HCT116 (cell line): ENCODE measurements around the gene KRTAP10-11. TPM values are rescaled to one million over a fixed set of nuclear protein-coding genes. Genes with fewer than 3 reads are reported as not detected.
"Not testable (repeated sequence)": the region's sequence is repeated elsewhere in the genome, so short reads cannot be mapped to it uniquely, and the experiment has no call there.

Experiments used
- ATAC-seq: fragments of 200-7000 bp; cut with Tn5 transposase; 2 replicates; pipeline ENCODE4 v1.9.1; 2020; ENCODE audit warnings: mild to moderate bottlenecking, moderate library complexity
- BruUV-seq: library from RNA; stranded (reverse); fragments of 400-500 nt; replicated peaks from 2 replicates; lab custom pipeline; 2021; lab: Mats Ljungman, UMichigan
- CTCF ChIA-PET: fragments of 300-600 bp; sonication (Branson Sonifier 250); formaldehyde crosslinking; loops from one replicate; lab custom pipeline; 2021; ENCODE audit warnings: antibody characterized with exemption; lab: Charles Lee
- POLR2A ChIA-PET: fragments of 300-600, 350-600 bp; sonication (Branson Sonifier 250); formaldehyde crosslinking; loops from one replicate; lab custom pipeline; 2021; ENCODE audit warnings: antibody characterized with exemption; lab: Charles Lee
- RAD21 ChIA-PET, 2 experiments: fragments of 300-600 bp; sonication (Branson Sonifier 250); formaldehyde crosslinking; loops; one replicate each; lab custom pipeline; 2023; ENCODE audit warnings: low total read pairs in 2 of 2; ENCODE audit not compliant: uncharacterized antibody in 2 of 2, unreplicated experiment in 2 of 2, low non-redundant PET in 1 of 2; lab: Charles Lee
- DNase-seq: peaks from one replicate; pipeline ENCODE4 v3.0.0-alpha.2; 2010; ENCODE audit warnings: low read depth, low spot score
- H2AFZ ChIP-seq: fragments of 200-600 bp; shearing (Covaris generic), sonication (generic); 2 replicates; pipeline ENCODE4 v1.6.1; 2017; ENCODE audit warnings: low read depth, mixed run types, mixed read lengths, antibody characterized with exemption, low read length; ENCODE audit not compliant: poor library complexity, severe bottlenecking
- H3K27ac ChIP-seq: 2 replicates; pipeline ENCODE4 v1.5.1; 2012; ENCODE audit warnings: low read depth, low read length
- H3K27me3 ChIP-seq: fragments of 200-600 bp; sonication (generic); 2 replicates; pipeline ENCODE4 v1.6.1; 2016; ENCODE audit warnings: mixed run types, low read length, mixed read lengths; ENCODE audit not compliant: insufficient read depth
- H3K36me3 ChIP-seq, 2 experiments: fragments of 200-500 bp in 1 of 2; fragments of 200-600 bp in 1 of 2; sonication (Bioruptor generic) in 1 of 2; sonication (generic) in 1 of 2; 2 replicates each; pipeline versions ENCODE4 v1.5.1 to v1.6.1; 2014 to 2016; ENCODE audit warnings: low read length in 2 of 2, inconsistent platforms in 1 of 2, mixed read lengths in 1 of 2, mixed run types in 1 of 2; ENCODE audit not compliant: insufficient read depth in 2 of 2, control insufficient read depth in 1 of 2
- H3K4me1 ChIP-seq, 2 experiments: fragments of 200-600 bp in 1 of 2; sonication (generic) in 1 of 2; 2 replicates each; pipeline versions ENCODE4 v1.5.1 to v1.6.1; 2012 to 2017; ENCODE audit warnings: low read length in 2 of 2, inconsistent platforms in 1 of 2, mild to moderate bottlenecking in 1 of 2, mixed read lengths in 1 of 2, mixed run types in 1 of 2, moderate library complexity in 1 of 2; ENCODE audit not compliant: insufficient read depth in 2 of 2, control insufficient read depth in 1 of 2
- H3K4me2 ChIP-seq: fragments of 200-600 bp; sonication (generic); 2 replicates; pipeline ENCODE4 v1.6.1; 2017; ENCODE audit warnings: mixed run types, low read length, mixed read lengths
- H3K4me3 ChIP-seq, 2 experiments: fragments of 200-600 bp in 1 of 2; sonication (generic) in 1 of 2; replicated peaks in 1 of 2; 2 replicates each; pipeline ENCODE4 v1.5.1; 2011 to 2016; ENCODE audit warnings: low read length in 2 of 2, control low read depth in 1 of 2, low read depth in 1 of 2, mild to moderate bottlenecking in 1 of 2, mixed read lengths in 1 of 2, mixed run types in 1 of 2
- H3K79me2 ChIP-seq: fragments of 200-600 bp; sonication (generic); 2 replicates; pipeline ENCODE4 v1.6.1; 2017; ENCODE audit warnings: mild to moderate bottlenecking, mixed run types, low read length, moderate library complexity, mixed read lengths; ENCODE audit not compliant: insufficient read depth
- H3K9ac ChIP-seq: fragments of 200-600 bp; sonication (generic); 2 replicates; pipeline ENCODE4 v1.6.1; 2016; ENCODE audit warnings: low read length, mixed read lengths
- H3K9me2 ChIP-seq: fragments of 200-600 bp; sonication (generic), shearing (Covaris generic); 2 replicates; pipeline ENCODE4 v1.6.1; 2017; ENCODE audit warnings: mixed run types, mild to moderate bottlenecking, moderate library complexity; ENCODE audit not compliant: insufficient read depth
- H3K9me3 ChIP-seq, 2 experiments: fragments of 200-500 bp in 1 of 2; fragments of 200-600 bp in 1 of 2; sonication (Bioruptor generic) in 1 of 2; sonication (generic) in 1 of 2; 2 replicates each; pipeline ENCODE4 v1.6.1; 2014 to 2017; ENCODE audit warnings: low read length in 2 of 2, mixed read lengths in 2 of 2, inconsistent platforms in 1 of 2, low read depth in 1 of 2, mild to moderate bottlenecking in 1 of 2, mixed run types in 1 of 2, moderate library complexity in 1 of 2; ENCODE audit not compliant: control insufficient read depth in 1 of 2, insufficient read depth in 1 of 2
- H4K20me1 ChIP-seq: fragments of 200-600 bp; sonication (generic), shearing (Covaris generic); 2 replicates; pipeline ENCODE4 v1.6.1; 2017; ENCODE audit warnings: mixed run types, mild to moderate bottlenecking, moderate library complexity; ENCODE audit not compliant: insufficient read depth
- EGR1 ChIP-seq: IDR thresholded peaks from 2 replicates; pipeline ENCODE4 v1.6.1; 2012; ENCODE audit warnings: low read depth
- ELF1 ChIP-seq: IDR thresholded peaks from 2 replicates; pipeline ENCODE4 v1.6.1; 2012; ENCODE audit warnings: low read depth, borderline replicate concordance
- EZH2 ChIP-seq: fragments of 200-600 bp; sonication (generic); IDR thresholded peaks from 2 replicates; pipeline ENCODE4 v1.6.1; 2017; ENCODE audit warnings: antibody characterized with exemption, mixed run types
- EZH2phosphoT487 ChIP-seq: fragments of 200-600 bp; IDR thresholded peaks from 2 replicates; pipeline ENCODE4 v1.6.1; 2018; ENCODE audit warnings: antibody characterized with exemption, borderline replicate concordance
- JUND ChIP-seq: IDR thresholded peaks from 2 replicates; pipeline ENCODE4 v1.6.1; 2012
- POLR2A ChIP-seq: IDR thresholded peaks from 2 replicates; pipeline ENCODE4 v1.7.0; 2011; ENCODE audit warnings: borderline replicate concordance; ENCODE audit not compliant: insufficient read depth, insufficient read length; ENCODE audit errors: extremely low read depth
- RAD21 ChIP-seq: IDR thresholded peaks from 2 replicates; pipeline ENCODE4 v1.6.1; 2012; ENCODE audit warnings: low read depth, mild to moderate bottlenecking
- SP1 ChIP-seq: IDR thresholded peaks from 2 replicates; pipeline ENCODE4 v1.6.1; 2012; ENCODE audit warnings: low read depth
- SRF ChIP-seq: IDR thresholded peaks from 2 replicates; pipeline ENCODE4 v1.6.1; 2012; ENCODE audit warnings: low read depth
- TCF7L2 ChIP-seq: IDR thresholded peaks from 2 replicates; pipeline ENCODE4 v1.7.0; 2011; ENCODE audit warnings: borderline replicate concordance, inconsistent platforms; ENCODE audit not compliant: insufficient read depth, insufficient read length; ENCODE audit errors: extremely low read depth
- YY1 ChIP-seq: IDR thresholded peaks from 2 replicates; pipeline ENCODE4 v1.6.1; 2011; ENCODE audit warnings: low read length, low read depth, moderate library complexity, mild to moderate bottlenecking; ENCODE audit not compliant: insufficient replicate concordance; ENCODE audit errors: extremely low read depth
- ZBTB33 ChIP-seq: IDR thresholded peaks from 2 replicates; pipeline ENCODE4 v1.6.1; 2011; ENCODE audit warnings: mild to moderate bottlenecking, low read length, moderate library complexity; ENCODE audit not compliant: insufficient replicate concordance; ENCODE audit errors: extremely low read depth
- ZFX ChIP-seq: fragments of 450-650 bp; IDR thresholded peaks from 2 replicates; pipeline ENCODE4 v1.6.1; 2017
- intact Hi-C: fragments of 100-400 bp; cut with micrococcal nuclease; formaldehyde crosslinking; loops from 2 replicates; pipeline ENCODE4 v1.10.0; 2022
- total RNA-seq: library from RNA; stranded (reverse); gene quantifications from one replicate; pipeline ENCODE4 v1.2.1, GENCODE V29; 2021; ENCODE audit not compliant: unreplicated experiment
- TF ChIP-seq, protein P1 (sequence below): IDR thresholded peaks from 2 replicates; pipeline ENCODE4 v1.6.1; 2012; ENCODE audit warnings: low read depth
- TF ChIP-seq, protein P2 (sequence below): IDR thresholded peaks from 2 replicates; pipeline ENCODE4 v1.6.1; 2012
- TF ChIP-seq, protein P3 (sequence below), 3 experiments: fragments of 200-600 bp in 1 of 3; sonication (generic) in 1 of 3; IDR thresholded peaks in 2 of 3; conservative IDR thresholded peaks in 1 of 3; 2 replicates each; pipeline ENCODE4 v1.5.1; 2012 to 2017; ENCODE audit warnings: low read depth in 2 of 3, low read length in 2 of 3, antibody characterized with exemption in 1 of 3, borderline replicate concordance in 1 of 3, control low read depth in 1 of 3, mild to moderate bottlenecking in 1 of 3, mixed read lengths in 1 of 3, mixed run types in 1 of 3, moderate library complexity in 1 of 3; ENCODE audit not compliant: insufficient read depth in 1 of 3

KRTAP10-11 gene
- total RNA-seq, 1 experiment from 2014 or later = not detected

GRCh38 chr21:44684483-44684882, 38.3 kb downstream of the KRTAP10-11 start:
- H3K9me2 ChIP-seq = no peaks in the 10 kb centered on the region
- no peaks in the 10 kb centered on the region for H3K9me3 ChIP-seq
- ATAC-seq = no peak
- H3K27me3 ChIP-seq = 0 out of 2 replicates have a peak, but pooled peaks cover 3% of the 10 kb centered on the region
- no peaks in the 10 kb centered on the region for H4K20me1 ChIP-seq
- no peak for DNase-seq
- H3K9ac ChIP-seq = no peak overlapping the region
- H3K79me2 ChIP-seq = no peaks in the 10 kb centered on the region
- CTCF ChIA-PET = no interaction called here
- intact Hi-C loops = no loop called here
- no peak for TF ChIP-seq YY1
- TF ChIP-seq POLR2A = no peak
- no peak for TF ChIP-seq EGR1
- TF ChIP-seq, protein P1, sequence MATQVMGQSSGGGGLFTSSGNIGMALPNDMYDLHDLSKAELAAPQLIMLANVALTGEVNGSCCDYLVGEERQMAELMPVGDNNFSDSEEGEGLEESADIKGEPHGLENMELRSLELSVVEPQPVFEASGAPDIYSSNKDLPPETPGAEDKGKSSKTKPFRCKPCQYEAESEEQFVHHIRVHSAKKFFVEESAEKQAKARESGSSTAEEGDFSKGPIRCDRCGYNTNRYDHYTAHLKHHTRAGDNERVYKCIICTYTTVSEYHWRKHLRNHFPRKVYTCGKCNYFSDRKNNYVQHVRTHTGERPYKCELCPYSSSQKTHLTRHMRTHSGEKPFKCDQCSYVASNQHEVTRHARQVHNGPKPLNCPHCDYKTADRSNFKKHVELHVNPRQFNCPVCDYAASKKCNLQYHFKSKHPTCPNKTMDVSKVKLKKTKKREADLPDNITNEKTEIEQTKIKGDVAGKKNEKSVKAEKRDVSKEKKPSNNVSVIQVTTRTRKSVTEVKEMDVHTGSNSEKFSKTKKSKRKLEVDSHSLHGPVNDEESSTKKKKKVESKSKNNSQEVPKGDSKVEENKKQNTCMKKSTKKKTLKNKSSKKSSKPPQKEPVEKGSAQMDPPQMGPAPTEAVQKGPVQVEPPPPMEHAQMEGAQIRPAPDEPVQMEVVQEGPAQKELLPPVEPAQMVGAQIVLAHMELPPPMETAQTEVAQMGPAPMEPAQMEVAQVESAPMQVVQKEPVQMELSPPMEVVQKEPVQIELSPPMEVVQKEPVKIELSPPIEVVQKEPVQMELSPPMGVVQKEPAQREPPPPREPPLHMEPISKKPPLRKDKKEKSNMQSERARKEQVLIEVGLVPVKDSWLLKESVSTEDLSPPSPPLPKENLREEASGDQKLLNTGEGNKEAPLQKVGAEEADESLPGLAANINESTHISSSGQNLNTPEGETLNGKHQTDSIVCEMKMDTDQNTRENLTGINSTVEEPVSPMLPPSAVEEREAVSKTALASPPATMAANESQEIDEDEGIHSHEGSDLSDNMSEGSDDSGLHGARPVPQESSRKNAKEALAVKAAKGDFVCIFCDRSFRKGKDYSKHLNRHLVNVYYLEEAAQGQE = no peak
- no peak for TF ChIP-seq SRF
- no peak for TF ChIP-seq SP1
- TF ChIP-seq, protein P2, sequence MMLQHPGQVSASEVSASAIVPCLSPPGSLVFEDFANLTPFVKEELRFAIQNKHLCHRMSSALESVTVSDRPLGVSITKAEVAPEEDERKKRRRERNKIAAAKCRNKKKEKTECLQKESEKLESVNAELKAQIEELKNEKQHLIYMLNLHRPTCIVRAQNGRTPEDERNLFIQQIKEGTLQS = no peak
- no peak for TF ChIP-seq RAD21
- no peak for TF ChIP-seq EZH2phosphoT487
- TF ChIP-seq ELF1 = no peak
- TF ChIP-seq EZH2 = no peak
- TF ChIP-seq ZFX = no peak
- no peak for TF ChIP-seq JUND
- TF ChIP-seq TCF7L2 = no peak
- TF ChIP-seq, protein P3, sequence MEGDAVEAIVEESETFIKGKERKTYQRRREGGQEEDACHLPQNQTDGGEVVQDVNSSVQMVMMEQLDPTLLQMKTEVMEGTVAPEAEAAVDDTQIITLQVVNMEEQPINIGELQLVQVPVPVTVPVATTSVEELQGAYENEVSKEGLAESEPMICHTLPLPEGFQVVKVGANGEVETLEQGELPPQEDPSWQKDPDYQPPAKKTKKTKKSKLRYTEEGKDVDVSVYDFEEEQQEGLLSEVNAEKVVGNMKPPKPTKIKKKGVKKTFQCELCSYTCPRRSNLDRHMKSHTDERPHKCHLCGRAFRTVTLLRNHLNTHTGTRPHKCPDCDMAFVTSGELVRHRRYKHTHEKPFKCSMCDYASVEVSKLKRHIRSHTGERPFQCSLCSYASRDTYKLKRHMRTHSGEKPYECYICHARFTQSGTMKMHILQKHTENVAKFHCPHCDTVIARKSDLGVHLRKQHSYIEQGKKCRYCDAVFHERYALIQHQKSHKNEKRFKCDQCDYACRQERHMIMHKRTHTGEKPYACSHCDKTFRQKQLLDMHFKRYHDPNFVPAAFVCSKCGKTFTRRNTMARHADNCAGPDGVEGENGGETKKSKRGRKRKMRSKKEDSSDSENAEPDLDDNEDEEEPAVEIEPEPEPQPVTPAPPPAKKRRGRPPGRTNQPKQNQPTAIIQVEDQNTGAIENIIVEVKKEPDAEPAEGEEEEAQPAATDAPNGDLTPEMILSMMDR (IDR thresholded peaks at IDR 0.05 in 2 of 3, conservative IDR thresholded peaks at IDR 0.05 in 1 of 3; ENCODE audit: borderline replicate concordance in 1 of 3, insufficient read depth in 1 of 3, low read depth in 2 of 3, low read length in 2 of 3) = no peak
- no peak for TF ChIP-seq ZBTB33
- H3K36me3 ChIP-seq = no peaks in the 10 kb centered on the region
- RAD21 ChIA-PET = no interaction called here
- H3K4me3 ChIP-seq = no peak overlapping the region
- H2AFZ ChIP-seq = no peak overlapping the region
- no peaks in the 10 kb centered on the region for H3K4me1 ChIP-seq
- no TSS peak for BruUV-seq
- H3K4me2 ChIP-seq = no peak overlapping the region
- no peak overlapping the region for H3K27ac ChIP-seq
- POLR2A ChIA-PET = no interaction called here

GRCh38 chr21:44685050-44685449, 38.8 kb downstream of the KRTAP10-11 start:
- DNase-seq, H3K27me3 ChIP-seq, H3K4me1 ChIP-seq, POLR2A ChIA-PET, H3K79me2 ChIP-seq, H3K9me2 ChIP-seq, RAD21 ChIA-PET, H4K20me1 ChIP-seq, CTCF ChIA-PET, H3K27ac ChIP-seq, H3K36me3 ChIP-seq, intact Hi-C loops, H3K4me3 ChIP-seq, H3K9ac ChIP-seq, H2AFZ ChIP-seq, H3K4me2 ChIP-seq, ATAC-seq, BruUV-seq, H3K9me3 ChIP-seq: not testable (repeated sequence)
